RCC 7860 (cell line): ENCODE data around the gene DISP3.
A peak's percentile ranks its signal among the peaks of the same experiment; 100 is the strongest.

Experiments
- DNase-seq: peaks from one replicate; pipeline ENCODE4 v3.0.0-alpha.2; 2015; ENCODE audit warnings: low spot score
- FAIRE-seq: peaks from 2 replicates; lab custom pipeline; 2012; peaks lifted over from hg19 to GRCh38; lab: Jason Lieb, UNC

Gene DISP3

DNA sequence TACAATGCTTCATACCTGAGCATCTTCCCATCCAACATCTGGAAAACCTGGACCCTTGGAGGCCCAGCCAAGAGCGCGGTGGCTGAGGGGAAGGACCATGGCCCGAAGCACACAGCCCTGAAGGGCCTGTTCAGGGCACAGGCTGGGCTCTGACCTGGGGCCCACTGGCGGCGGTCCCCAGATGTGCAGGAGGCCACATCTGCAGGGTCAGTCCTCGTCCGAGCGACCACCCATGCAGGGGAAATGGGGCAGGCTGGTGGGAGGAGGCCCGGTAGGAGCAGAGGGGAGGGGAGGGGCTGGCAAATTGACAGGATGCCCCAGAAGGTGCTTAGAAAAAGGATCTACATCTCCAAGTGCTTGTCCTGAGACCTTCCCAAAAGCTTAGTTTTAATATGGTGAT, 59.9 kb downstream of the DISP3 start:
- FAIRE-seq (no peak), DNase-seq (no peak)

DNA sequence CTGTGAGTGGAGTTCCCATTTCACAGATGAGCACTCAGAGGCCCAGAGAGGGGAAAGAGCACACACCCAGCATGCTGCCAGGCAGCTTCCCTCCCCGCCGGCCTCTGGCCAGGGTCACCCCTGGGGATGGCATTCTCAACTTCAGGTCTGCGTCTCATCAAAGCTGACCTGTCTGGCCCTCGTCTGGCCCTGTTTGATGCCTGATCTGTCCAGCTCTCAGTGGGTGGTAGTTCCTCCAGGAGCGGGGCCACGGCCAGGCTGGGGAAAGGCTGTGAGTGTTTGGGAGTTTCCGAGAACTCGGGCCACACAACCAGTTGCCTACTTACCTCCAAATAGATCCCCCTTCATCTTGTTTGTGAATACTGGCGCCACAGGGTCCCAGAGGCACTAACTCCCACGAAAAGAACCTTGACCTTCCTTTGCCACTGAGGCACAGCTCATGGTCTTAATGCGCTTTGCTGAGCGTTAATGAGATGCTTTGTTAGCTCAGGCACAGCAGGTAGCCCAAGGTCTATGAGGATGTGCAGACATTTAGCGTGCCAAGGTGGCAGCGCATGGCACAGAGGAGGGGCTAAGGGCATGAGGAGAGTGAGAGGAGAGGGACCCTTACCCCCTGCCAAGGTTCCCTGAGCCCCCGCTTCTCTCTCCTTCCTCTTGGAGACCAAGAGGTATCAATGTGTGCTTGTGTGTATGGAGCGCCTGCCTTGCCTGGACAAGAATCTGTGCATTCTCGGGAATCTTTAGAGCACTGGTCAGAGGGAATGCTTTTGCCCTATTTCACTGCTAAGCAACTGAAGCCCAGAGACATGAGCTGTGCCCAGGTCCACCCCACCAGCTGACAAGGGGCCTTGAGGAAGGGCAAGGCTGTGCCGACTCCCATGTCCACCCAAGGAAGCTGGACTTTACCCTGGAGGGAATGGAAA, 61.2 kb downstream of the DISP3 start:
- no peak for FAIRE-seq

DNA sequence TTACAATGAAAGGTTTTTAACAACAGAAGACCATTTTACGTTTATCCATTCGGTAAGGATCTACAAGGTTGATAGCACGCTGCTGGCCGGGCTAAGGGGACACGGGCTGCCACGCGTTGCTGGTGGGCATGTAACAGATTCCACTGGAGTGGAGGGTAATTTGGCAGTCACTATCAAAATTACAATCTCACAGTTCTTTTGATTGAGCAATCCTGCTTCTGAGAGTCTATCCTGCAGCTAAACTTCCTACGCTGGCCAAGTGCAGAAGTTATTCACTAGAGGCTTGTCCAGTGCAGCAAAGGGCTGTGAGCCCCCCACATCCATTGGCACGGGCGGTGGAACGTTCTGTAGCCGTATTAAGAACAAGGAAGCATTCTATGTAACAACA, 61.8 kb downstream of the DISP3 start:
- no peak for FAIRE-seq
- DNase-seq, result no peak

More for the DNA sequence above, 61.2 kb downstream of the DISP3 start:
- DNase-seq, result no peak

GRCh38 chr1:11541236-11541635, 62.3 kb downstream of the DISP3 start:
- DNase-seq, result no peak
- FAIRE-seq, result no peak

- FAIRE-seq, result no peak
These were observed 63.0 kb downstream of the DISP3 start for GRCh38 chr1:11541956-11542355.

GRCh38 chr1:11543392-11543791, 64.4 kb downstream of the DISP3 start:
- no peak for FAIRE-seq

More at GRCh38 chr1:11541956-11542355, 63.0 kb downstream of the DISP3 start:
- DNase-seq, result no peak

DNA sequence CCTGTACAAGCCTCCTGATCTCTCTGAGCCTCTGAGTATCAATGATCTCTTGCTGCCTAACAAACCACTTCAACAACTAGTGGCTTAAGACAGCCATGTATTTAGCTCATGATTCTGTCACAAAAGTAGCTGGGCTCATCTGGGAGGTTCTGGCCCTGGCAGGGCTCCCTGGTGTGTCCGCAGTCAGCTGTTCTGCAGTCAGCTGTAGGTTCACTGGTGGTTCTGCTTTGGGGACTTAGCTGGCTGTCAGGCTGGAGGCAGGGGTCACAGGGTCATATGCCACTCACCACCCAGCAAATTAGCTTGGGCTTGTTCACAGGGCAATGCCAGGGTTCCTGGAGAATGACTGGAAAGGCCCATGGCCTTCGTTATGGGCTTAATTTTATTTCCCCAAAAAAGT, 64.8 kb downstream of the DISP3 start:
- no peak for FAIRE-seq

More at GRCh38 chr1:11543392-11543791, 64.4 kb downstream of the DISP3 start:
- no peak for DNase-seq

DNA sequence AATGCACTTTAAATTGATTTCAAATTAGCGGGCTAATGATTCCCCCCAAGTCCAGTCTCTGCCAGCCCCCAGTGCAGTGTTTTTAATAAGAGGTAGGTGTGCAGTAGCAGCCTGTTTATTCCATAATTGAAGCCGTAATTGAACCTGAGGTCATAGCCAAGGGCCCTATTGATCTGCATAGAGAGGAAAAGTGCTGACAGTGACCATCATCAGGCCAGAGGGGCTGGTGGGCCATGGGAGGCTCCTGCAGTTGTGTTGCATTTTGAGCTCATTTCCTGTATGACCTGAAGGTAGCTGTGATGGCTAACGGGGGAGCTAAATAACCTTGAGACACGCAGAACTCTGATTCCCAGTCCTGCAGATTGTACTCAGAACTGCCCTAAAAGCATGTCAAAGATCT, 67.5 kb downstream of the DISP3 start:
- FAIRE-seq (no peak), DNase-seq (no peak)

More for the DNA sequence above, 64.8 kb downstream of the DISP3 start:
- no peak for DNase-seq

- FAIRE-seq (no peak), DNase-seq (peak; percentile 30)
These were observed 71.8 kb downstream of the DISP3 start for GRCh38 chr1:11550664-11551283.

DNA sequence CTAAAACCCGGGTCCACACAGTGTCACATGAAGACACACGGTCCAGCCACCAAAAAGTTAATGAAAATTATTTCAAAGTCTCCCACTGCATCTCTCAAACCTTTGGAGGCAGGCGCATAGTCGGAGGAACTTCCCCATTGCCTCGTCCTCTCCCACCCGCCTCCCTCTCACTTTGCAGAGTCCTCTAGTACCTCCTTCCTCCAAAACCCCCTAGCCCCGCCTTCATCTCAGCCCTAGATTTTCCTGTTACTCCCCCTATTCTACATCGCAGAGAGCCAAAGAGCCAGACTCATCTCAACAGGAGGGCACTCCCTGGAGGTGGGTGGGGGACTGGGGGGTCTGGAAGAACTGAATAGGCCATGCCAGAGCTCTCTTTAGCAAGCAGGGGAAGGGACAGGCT, 79.3 kb downstream of the DISP3 start:
- FAIRE-seq, result no peak
- no peak for DNase-seq

DNA sequence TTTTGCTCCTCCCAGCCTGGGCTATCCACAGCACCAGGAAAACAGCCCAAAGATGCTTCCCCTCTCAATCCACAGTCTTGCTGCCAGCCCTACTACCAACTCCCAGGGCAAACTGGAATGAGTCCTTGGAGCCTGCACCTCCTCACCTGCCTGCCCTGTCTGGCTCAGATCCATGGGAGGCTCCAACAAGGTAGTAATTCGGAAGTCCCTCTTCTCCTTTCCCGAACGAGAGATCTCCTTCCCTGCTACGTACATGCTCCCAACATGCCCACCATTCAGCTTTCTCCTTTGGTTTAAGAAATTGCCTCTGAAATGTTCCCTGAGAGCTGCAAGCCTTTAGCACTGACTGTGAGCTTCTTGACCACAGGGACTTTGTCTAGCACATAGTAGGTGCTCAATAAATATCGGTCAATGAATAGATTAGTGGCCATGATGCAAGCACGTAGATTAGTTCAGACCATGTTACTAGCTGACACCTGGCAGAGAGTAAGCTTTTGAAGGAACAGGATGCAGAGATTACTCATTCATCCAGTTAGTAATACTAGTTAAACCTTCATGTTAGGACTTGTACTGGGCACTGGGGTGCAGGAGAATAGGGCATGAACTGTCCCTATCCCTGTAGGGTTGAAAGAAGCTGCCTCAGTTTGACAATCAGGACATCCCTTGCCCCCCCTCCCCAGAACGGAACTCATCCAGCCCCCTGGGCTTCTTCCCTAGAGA, 80.1 kb downstream of the DISP3 start:
- DNase-seq (no peak), FAIRE-seq (no peak)

GRCh38 chr1:11559591-11559970, 80.6 kb downstream of the DISP3 start:
- DNase-seq, result no peak
- no peak for FAIRE-seq

DNA sequence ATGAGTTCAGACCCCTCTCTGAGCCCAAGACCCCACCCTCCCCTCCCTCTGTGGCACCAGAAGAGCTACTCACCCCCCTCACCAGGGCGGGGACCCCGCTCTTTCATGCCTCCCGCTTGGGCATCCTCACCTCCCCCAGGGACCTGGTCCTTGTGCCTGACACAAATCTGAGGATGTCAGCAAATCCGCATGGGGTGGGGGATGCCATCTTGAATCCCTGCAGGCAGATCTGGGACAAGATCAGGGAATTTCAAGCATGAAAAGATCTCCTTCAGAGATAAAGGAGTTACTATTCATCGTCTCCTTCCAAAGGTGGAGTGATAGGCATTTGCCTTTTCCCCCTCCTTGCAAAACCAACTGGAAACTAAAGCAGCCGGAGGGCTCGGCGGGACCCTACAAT, 81.1 kb downstream of the DISP3 start:
- DNase-seq (no peak), FAIRE-seq (no peak)

GRCh38 chr1:11561740-11562139, 82.8 kb downstream of the DISP3 start:
- DNase-seq, result no peak
- no peak for FAIRE-seq

- FAIRE-seq (no peak), DNase-seq (no peak)
These were observed 83.7 kb downstream of the DISP3 start for GRCh38 chr1:11562664-11563063.

- no peak for DNase-seq
- no peak for FAIRE-seq
These were observed 84.7 kb downstream of the DISP3 start for GRCh38 chr1:11563560-11564069.

DNA sequence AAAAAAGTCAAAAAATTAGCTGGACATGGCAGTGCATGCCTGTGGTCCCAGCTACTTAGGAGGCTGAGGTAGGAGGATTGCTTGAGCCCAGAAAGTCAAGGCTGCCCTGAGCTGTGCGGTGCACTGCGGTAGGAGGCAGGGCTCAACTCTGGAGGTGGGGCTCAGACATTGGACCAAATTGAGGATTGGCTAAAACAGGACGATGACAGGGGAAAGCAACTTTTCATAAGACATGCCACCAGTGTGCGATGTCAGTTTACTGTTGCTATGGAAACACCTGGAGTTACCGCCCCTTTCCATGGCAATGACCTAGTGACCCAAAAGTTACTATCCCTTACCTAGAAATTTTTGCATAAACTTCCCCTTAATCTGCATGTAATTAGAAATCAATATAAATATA, 85.3 kb downstream of the DISP3 start:
- DNase-seq, result no peak
- no peak for FAIRE-seq

- FAIRE-seq (no peak), DNase-seq (no peak)
These were observed 87.3 kb downstream of the DISP3 start for GRCh38 chr1:11566042-11566850.

GRCh38 chr1:11567244-11568065, 88.5 kb downstream of the DISP3 start:
- DNase-seq, result no peak
- FAIRE-seq, result no peak

GRCh38 chr1:11568687-11569086, 89.7 kb downstream of the DISP3 start:
- no peak for FAIRE-seq
- DNase-seq, result no peak
